WTC11 (cell line): ENCODE measurements around the gene SPTLC1. TPM values are rescaled to one million over a fixed set of nuclear protein-coding genes. Genes with fewer than 3 reads are reported as not detected.

Experiments used
- FOXJ3 ChIP-seq: sonication (generic); formaldehyde crosslinking; IDR thresholded peaks from 2 replicates; pipeline ENCODE4 v1.9.0; 2021; ENCODE audit warnings: missing genetic modification reagents, mild to moderate bottlenecking, borderline replicate concordance
- FOXP1 ChIP-seq: sonication (generic); formaldehyde crosslinking; IDR thresholded peaks from 2 replicates; pipeline ENCODE4 v1.8.0; 2022; ENCODE audit warnings: missing genetic modification reagents, mild to moderate bottlenecking, moderate library complexity, borderline replicate concordance
- GTF2I ChIP-seq: fragments of 250-450 bp; sonication (Bioruptor Pico); conservative IDR thresholded peaks from 2 replicates; pipeline ENCODE4 v1.4.0; 2021; ENCODE audit warnings: mild to moderate bottlenecking
- NFE2L1 ChIP-seq: sonication (generic); formaldehyde crosslinking; IDR thresholded peaks from 2 replicates; pipeline ENCODE4 v1.8.1; 2023; ENCODE audit warnings: missing genetic modification reagents
- PRRX2 ChIP-seq: fragments of 250-450 bp; sonication (Bioruptor Pico); IDR thresholded peaks from 2 replicates; pipeline ENCODE4 v1.8.0; 2021; ENCODE audit warnings: mild to moderate bottlenecking
- STAT6 ChIP-seq: sonication (generic); formaldehyde crosslinking; conservative IDR thresholded peaks from 2 replicates; pipeline ENCODE4 v1.8.1; 2023; ENCODE audit warnings: mild to moderate bottlenecking, low read depth, missing genetic modification reagents, moderate library complexity
- USF1 ChIP-seq: sonication (generic); formaldehyde crosslinking; IDR thresholded peaks from 2 replicates; pipeline ENCODE4 v1.8.0; 2022; ENCODE audit warnings: mild to moderate bottlenecking, missing genetic modification reagents
- ZBTB21 ChIP-seq: sonication (generic); formaldehyde crosslinking; IDR thresholded peaks from 2 replicates; pipeline ENCODE4 v1.8.1; 2023; ENCODE audit warnings: mild to moderate bottlenecking, missing genetic modification reagents, borderline replicate concordance
- total RNA-seq: library from RNA; stranded (reverse); gene quantifications from 3 replicates; pipeline ENCODE4 v1.2.3, GENCODE V29; 2021
- TF ChIP-seq, protein P1 (sequence below): sonication (generic); formaldehyde crosslinking; IDR thresholded peaks from 2 replicates; pipeline ENCODE4 v1.8.1; 2022; ENCODE audit warnings: low read depth, mild to moderate bottlenecking, moderate library complexity, missing genetic modification reagents, borderline replicate concordance
- TF ChIP-seq, protein P2 (sequence below): sonication (generic); formaldehyde crosslinking; IDR thresholded peaks from 2 replicates; pipeline ENCODE4 v1.8.1; 2023; ENCODE audit warnings: mild to moderate bottlenecking, missing genetic modification reagents, borderline replicate concordance

The SPTLC1 gene
- total RNA-seq, 1 experiment from 2014 or later, result 81.2 TPM

- TF ChIP-seq, protein P1, sequence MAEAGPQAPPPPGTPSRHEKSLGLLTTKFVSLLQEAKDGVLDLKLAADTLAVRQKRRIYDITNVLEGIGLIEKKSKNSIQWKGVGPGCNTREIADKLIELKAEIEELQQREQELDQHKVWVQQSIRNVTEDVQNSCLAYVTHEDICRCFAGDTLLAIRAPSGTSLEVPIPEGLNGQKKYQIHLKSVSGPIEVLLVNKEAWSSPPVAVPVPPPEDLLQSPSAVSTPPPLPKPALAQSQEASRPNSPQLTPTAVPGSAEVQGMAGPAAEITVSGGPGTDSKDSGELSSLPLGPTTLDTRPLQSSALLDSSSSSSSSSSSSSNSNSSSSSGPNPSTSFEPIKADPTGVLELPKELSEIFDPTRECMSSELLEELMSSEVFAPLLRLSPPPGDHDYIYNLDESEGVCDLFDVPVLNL (CRISPR knock-in tag), result no peak
- no peak for TF ChIP-seq ZBTB21
- no peak for TF ChIP-seq PRRX2 (CRISPR knock-in tag)
- TF ChIP-seq, protein P2, sequence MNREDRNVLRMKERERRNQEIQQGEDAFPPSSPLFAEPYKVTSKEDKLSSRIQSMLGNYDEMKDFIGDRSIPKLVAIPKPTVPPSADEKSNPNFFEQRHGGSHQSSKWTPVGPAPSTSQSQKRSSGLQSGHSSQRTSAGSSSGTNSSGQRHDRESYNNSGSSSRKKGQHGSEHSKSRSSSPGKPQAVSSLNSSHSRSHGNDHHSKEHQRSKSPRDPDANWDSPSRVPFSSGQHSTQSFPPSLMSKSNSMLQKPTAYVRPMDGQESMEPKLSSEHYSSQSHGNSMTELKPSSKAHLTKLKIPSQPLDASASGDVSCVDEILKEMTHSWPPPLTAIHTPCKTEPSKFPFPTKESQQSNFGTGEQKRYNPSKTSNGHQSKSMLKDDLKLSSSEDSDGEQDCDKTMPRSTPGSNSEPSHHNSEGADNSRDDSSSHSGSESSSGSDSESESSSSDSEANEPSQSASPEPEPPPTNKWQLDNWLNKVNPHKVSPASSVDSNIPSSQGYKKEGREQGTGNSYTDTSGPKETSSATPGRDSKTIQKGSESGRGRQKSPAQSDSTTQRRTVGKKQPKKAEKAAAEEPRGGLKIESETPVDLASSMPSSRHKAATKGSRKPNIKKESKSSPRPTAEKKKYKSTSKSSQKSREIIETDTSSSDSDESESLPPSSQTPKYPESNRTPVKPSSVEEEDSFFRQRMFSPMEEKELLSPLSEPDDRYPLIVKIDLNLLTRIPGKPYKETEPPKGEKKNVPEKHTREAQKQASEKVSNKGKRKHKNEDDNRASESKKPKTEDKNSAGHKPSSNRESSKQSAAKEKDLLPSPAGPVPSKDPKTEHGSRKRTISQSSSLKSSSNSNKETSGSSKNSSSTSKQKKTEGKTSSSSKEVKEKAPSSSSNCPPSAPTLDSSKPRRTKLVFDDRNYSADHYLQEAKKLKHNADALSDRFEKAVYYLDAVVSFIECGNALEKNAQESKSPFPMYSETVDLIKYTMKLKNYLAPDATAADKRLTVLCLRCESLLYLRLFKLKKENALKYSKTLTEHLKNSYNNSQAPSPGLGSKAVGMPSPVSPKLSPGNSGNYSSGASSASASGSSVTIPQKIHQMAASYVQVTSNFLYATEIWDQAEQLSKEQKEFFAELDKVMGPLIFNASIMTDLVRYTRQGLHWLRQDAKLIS, result no peak
- TF ChIP-seq FOXJ3, result no peak
- TF ChIP-seq USF1 (CRISPR knock-in tag), result no peak
- TF ChIP-seq STAT6 (CRISPR knock-in tag), result no peak
- no peak for TF ChIP-seq FOXP1
- no peak for TF ChIP-seq GTF2I (CRISPR knock-in tag)
- no peak for TF ChIP-seq NFE2L1 (CRISPR knock-in tag)
Observed at GRCh38 chr9:91985692-91986091, 129.5 kb downstream of the SPTLC1 start (continued).

Other genes starting within 250 kb of the SPTLC1 start
- gene ROR2, start 165.2 kb downstream of the SPTLC1 start, total RNA-seq, result 15.2 to 19.8 TPM (median 15.9 TPM) in 3 replicates
- gene IARS1, start 178.3 kb upstream of the SPTLC1 start, total RNA-seq, result 198 to 220 TPM (median 199 TPM) in 3 replicates
- gene NOL8, start 209.9 kb upstream of the SPTLC1 start, total RNA-seq, result 26.6 to 32.3 TPM (median 32.2 TPM) in 3 replicates
- gene CENPP, start 210.5 kb upstream of the SPTLC1 start, total RNA-seq, result 12.2 to 15.0 TPM (median 14.3 TPM) in 3 replicates